ENCODE results near the gene SEMA4B.

DNA sequence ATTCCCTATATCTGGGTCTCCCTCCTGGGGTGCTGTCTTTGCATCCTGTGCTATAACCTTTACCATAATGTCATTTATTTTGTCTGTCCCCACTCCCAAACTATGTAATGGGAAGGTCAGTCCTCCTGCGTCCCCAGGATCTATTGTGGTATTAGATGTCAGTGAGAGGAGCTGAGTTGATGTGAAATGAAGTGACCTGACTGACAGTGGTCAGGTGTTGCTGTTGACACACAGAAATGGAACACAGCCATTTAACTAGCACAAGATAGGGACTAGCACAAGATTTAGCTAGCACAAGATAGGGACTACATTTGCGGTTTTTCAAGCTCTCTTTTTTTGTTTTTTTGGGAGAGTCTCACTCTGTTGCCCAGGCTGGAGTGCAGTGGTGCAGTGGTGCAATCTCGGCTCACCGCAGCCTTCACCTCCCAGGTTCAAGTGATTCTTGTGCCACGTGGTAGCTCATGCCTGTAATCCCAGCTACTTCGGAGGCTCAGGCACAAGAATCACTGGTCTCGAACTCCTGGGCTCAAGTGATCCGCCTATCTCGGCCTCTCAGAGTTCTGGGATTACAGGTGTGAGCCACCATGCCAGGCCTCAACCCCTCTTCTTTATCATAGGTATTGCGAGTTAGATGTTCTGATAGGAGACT lies 69.5 kb downstream of the SEMA4B start:
- TF ChIP-seq, protein P1, sequence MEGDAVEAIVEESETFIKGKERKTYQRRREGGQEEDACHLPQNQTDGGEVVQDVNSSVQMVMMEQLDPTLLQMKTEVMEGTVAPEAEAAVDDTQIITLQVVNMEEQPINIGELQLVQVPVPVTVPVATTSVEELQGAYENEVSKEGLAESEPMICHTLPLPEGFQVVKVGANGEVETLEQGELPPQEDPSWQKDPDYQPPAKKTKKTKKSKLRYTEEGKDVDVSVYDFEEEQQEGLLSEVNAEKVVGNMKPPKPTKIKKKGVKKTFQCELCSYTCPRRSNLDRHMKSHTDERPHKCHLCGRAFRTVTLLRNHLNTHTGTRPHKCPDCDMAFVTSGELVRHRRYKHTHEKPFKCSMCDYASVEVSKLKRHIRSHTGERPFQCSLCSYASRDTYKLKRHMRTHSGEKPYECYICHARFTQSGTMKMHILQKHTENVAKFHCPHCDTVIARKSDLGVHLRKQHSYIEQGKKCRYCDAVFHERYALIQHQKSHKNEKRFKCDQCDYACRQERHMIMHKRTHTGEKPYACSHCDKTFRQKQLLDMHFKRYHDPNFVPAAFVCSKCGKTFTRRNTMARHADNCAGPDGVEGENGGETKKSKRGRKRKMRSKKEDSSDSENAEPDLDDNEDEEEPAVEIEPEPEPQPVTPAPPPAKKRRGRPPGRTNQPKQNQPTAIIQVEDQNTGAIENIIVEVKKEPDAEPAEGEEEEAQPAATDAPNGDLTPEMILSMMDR (IDR thresholded peaks at IDR 0.05): no peak
- no peak for TF ChIP-seq POLR2AphosphoS5 (IDR thresholded peaks at IDR 0.05)
